ENCODE results near the gene TMEM225. TPM values are rescaled to one million over a fixed set of nuclear protein-coding genes. Genes with fewer than 3 reads are reported as not detected.

Gene TMEM225
- total RNA-seq, 1 experiment from 2014 or later, result not detected

GRCh38 chr11:123856444-123856843 lies 29.0 kb downstream of the TMEM225 start:
- ChIA-PET POLR2A (interaction anchor here (1.3 kb wide), 1 partner anchor 18 kb away, joined by 3 read pairs; no protein-coding TSS in a partner anchor), CTCF (no interaction called here)
- no TSS peak for BruUV-seq (replicated peaks)
- peaks cover 18% of the 10 kb centered on the region for H3K9me3 Mint-ChIP-seq (ENCODE audit: unreplicated experiment)
- H3K27ac Mint-ChIP-seq (ENCODE audit: low read depth, unreplicated experiment), result no peak overlapping the region
- intact Hi-C loops (cut with micrococcal nuclease), result no loop called here
- no peak overlapping the region for H3K4me3 Mint-ChIP-seq (ENCODE audit: unreplicated experiment)
- peak; percentile 11 for DNase-seq (ENCODE audit: unreplicated experiment)
- peaks cover 9% of the 10 kb centered on the region for H3K4me1 Mint-ChIP-seq (ENCODE audit: insufficient read depth, unreplicated experiment)
- H3K36me3 Mint-ChIP-seq (ENCODE audit: insufficient read depth, unreplicated experiment), result no peaks in the 10 kb centered on the region
- H3K27me3 Mint-ChIP-seq (ENCODE audit: insufficient read depth, unreplicated experiment), result no peaks in the 10 kb centered on the region
- TF ChIP-seq CTCF (IDR thresholded peaks at IDR 0.05; ENCODE audit: unreplicated experiment), result no peak

GRCh38 chr11:123853038-123853437 lies 32.4 kb downstream of the TMEM225 start:
- Mint-ChIP-seq H3K4me3 (ENCODE audit: unreplicated experiment) (no peak overlapping the region), H3K36me3 (ENCODE audit: insufficient read depth, unreplicated experiment) (no peaks in the 10 kb centered on the region), H3K4me1 (ENCODE audit: insufficient read depth, unreplicated experiment) (peaks cover 9% of the 10 kb centered on the region), H3K9me3 (ENCODE audit: unreplicated experiment) (peaks cover 18% of the 10 kb centered on the region), H3K27me3 (ENCODE audit: insufficient read depth, unreplicated experiment) (no peaks in the 10 kb centered on the region), H3K27ac (ENCODE audit: low read depth, unreplicated experiment) (no peak overlapping the region)
- no peak for TF ChIP-seq CTCF (IDR thresholded peaks at IDR 0.05; ENCODE audit: unreplicated experiment)
- no peak for DNase-seq (ENCODE audit: unreplicated experiment)
- POLR2A ChIA-PET, result no interaction called here
- intact Hi-C loops (cut with micrococcal nuclease), result no loop called here
- no TSS peak for BruUV-seq (replicated peaks)
- CTCF ChIA-PET, result no interaction called here

GRCh38 chr11:123852321-123852720 lies 33.1 kb downstream of the TMEM225 start:
- DNase-seq (ENCODE audit: unreplicated experiment), result no peak
- Mint-ChIP-seq H3K4me3 (ENCODE audit: unreplicated experiment) (no peak overlapping the region), H3K9me3 (ENCODE audit: unreplicated experiment) (peaks cover 18% of the 10 kb centered on the region), H3K36me3 (ENCODE audit: insufficient read depth, unreplicated experiment) (no peaks in the 10 kb centered on the region), H3K27me3 (ENCODE audit: insufficient read depth, unreplicated experiment) (no peaks in the 10 kb centered on the region), H3K27ac (ENCODE audit: low read depth, unreplicated experiment) (no peak overlapping the region), H3K4me1 (ENCODE audit: insufficient read depth, unreplicated experiment) (peaks cover 9% of the 10 kb centered on the region)
- ChIA-PET CTCF (no interaction called here), POLR2A (no interaction called here)
- BruUV-seq (replicated peaks), result no TSS peak
- no peak for TF ChIP-seq CTCF (IDR thresholded peaks at IDR 0.05; ENCODE audit: unreplicated experiment)
- intact Hi-C loops (cut with micrococcal nuclease), result no loop called here

GRCh38 chr11:123851110-123851509 lies 34.4 kb downstream of the TMEM225 start:
- H3K36me3 Mint-ChIP-seq (ENCODE audit: insufficient read depth, unreplicated experiment), result no peaks in the 10 kb centered on the region
- ChIA-PET POLR2A (no interaction called here), CTCF (interaction anchor here (0.6 kb wide), 1 partner anchor 110 kb away, joined by 3 read pairs; the partner anchor contains the start of gene ZNF202)
- DNase-seq (ENCODE audit: unreplicated experiment), result no peak
- peaks cover 2% of the 10 kb centered on the region for H3K4me1 Mint-ChIP-seq (ENCODE audit: insufficient read depth, unreplicated experiment)
- H3K27ac Mint-ChIP-seq (ENCODE audit: low read depth, unreplicated experiment), result no peak overlapping the region
- no peak overlapping the region for H3K4me3 Mint-ChIP-seq (ENCODE audit: unreplicated experiment)
- no TSS peak for BruUV-seq (replicated peaks)
- peaks cover 9% of the 10 kb centered on the region for H3K9me3 Mint-ChIP-seq (ENCODE audit: unreplicated experiment)
- TF ChIP-seq CTCF (IDR thresholded peaks at IDR 0.05; ENCODE audit: unreplicated experiment), result no peak
- intact Hi-C loops (cut with micrococcal nuclease), result no loop called here
- H3K27me3 Mint-ChIP-seq (ENCODE audit: insufficient read depth, unreplicated experiment), result no peaks in the 10 kb centered on the region
